Measurements from ENCODE around the gene OPCML.

Gene OPCML

DNA sequence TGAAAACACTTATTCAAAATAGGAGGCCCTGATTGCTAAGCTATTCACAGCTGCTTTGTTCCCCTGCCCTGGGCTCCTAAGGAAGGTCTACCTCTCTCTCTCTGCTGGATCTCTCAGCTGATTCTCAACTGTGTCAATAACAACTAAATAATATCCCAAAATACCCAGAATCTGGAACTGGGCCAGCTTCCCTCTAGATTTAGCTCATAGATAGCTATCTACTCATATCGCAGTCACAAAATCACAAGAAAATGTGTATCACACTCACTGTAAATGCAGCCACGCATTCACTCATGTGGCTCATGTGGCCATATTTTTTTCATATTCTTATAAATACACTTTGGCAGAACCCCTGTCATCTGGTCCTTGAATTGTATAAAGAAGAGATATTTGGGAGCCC lies 555.1 kb downstream of the OPCML start:
- TF ChIP-seq, protein P1, sequence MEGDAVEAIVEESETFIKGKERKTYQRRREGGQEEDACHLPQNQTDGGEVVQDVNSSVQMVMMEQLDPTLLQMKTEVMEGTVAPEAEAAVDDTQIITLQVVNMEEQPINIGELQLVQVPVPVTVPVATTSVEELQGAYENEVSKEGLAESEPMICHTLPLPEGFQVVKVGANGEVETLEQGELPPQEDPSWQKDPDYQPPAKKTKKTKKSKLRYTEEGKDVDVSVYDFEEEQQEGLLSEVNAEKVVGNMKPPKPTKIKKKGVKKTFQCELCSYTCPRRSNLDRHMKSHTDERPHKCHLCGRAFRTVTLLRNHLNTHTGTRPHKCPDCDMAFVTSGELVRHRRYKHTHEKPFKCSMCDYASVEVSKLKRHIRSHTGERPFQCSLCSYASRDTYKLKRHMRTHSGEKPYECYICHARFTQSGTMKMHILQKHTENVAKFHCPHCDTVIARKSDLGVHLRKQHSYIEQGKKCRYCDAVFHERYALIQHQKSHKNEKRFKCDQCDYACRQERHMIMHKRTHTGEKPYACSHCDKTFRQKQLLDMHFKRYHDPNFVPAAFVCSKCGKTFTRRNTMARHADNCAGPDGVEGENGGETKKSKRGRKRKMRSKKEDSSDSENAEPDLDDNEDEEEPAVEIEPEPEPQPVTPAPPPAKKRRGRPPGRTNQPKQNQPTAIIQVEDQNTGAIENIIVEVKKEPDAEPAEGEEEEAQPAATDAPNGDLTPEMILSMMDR (IDR thresholded peaks at IDR 0.05; ENCODE audit: borderline replicate concordance, insufficient read depth, low read depth, low read length), result no peak
- no peak overlapping the region for H3K4me3 ChIP-seq (ENCODE audit: low read depth, low read length)

- H3K4me3 ChIP-seq (ENCODE audit: low read depth, low read length), result no peak overlapping the region
- TF ChIP-seq, protein P1 (IDR thresholded peaks at IDR 0.05; ENCODE audit: borderline replicate concordance, insufficient read depth, low read depth, low read length), result no peak
Measured at GRCh38 chr11:132976115-132976514, 556.2 kb downstream of the OPCML start.

DNA sequence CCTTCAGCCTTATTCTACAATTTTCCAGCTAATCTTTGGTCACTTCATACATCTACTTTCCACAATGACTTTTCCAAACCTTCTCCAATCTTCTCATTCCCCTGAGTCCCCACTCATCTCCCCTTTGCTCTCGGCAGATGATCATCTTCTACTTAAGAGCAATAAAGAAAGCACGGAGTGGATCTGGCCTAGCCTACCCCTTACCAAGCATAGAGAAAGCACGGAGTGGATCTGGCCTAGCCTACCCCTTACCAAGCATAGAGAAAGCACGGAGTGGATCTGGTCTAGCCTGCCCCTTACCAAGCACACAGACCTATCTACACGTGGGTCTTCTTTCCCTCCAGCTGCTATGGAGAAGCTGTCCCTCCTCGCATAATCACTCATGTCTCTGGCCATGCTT lies 558.6 kb downstream of the OPCML start:
- H3K4me3 ChIP-seq (ENCODE audit: low read depth, low read length), result no peak overlapping the region
- TF ChIP-seq, protein P1 (IDR thresholded peaks at IDR 0.05; ENCODE audit: borderline replicate concordance, insufficient read depth, low read depth, low read length), result no peak

DNA sequence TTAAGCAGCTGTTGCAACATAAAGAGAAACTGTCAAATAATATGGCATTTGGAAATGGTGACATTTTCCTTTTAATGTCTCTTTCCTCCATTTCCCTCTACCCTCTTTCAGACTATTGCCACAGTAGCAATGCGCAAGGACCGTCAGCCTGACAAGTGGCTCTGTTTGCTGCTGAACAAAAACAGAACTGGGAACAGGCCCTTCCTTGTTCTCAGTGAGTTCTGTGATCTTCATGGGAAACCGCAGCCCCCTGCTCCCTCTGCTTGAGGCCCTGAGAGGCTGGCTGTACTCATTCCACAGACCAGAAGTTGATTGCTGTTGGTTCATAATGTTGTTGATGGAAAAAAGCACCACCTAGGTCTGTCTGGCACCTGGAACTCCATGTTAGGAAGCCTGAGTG lies 559.7 kb downstream of the OPCML start:
- TF ChIP-seq, protein P1 (IDR thresholded peaks at IDR 0.05; ENCODE audit: borderline replicate concordance, insufficient read depth, low read depth, low read length), result no peak
- no peak overlapping the region for H3K4me3 ChIP-seq (ENCODE audit: low read depth, low read length)

DNA sequence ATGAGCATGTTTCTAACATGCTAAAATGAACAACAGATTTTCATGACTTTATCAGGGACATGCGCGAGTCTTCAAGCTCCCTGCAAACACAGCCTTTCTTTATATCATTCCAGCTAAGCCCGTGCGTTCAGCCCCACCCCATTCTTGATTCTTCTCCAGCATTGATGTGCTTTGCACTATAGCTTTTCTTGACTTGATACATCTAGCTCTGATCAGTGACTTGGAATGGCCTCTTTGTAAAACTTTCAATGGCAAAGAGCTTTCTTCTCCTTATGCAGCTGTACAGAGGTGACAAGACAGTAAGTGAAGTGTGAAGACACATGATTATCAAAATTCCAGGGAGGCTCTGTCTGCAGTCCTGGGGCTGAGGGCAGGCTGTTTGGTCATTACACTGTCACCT lies 561.0 kb downstream of the OPCML start:
- no peak overlapping the region for H3K4me3 ChIP-seq (ENCODE audit: low read depth, low read length)
- TF ChIP-seq, protein P1 (IDR thresholded peaks at IDR 0.05; ENCODE audit: borderline replicate concordance, insufficient read depth, low read depth, low read length), result no peak

GRCh38 chr11:132969892-132970291 lies 562.4 kb downstream of the OPCML start:
- TF ChIP-seq, protein P1 (IDR thresholded peaks at IDR 0.05; ENCODE audit: borderline replicate concordance, insufficient read depth, low read depth, low read length), result no peak
- H3K4me3 ChIP-seq (ENCODE audit: low read depth, low read length), result no peak overlapping the region

DNA sequence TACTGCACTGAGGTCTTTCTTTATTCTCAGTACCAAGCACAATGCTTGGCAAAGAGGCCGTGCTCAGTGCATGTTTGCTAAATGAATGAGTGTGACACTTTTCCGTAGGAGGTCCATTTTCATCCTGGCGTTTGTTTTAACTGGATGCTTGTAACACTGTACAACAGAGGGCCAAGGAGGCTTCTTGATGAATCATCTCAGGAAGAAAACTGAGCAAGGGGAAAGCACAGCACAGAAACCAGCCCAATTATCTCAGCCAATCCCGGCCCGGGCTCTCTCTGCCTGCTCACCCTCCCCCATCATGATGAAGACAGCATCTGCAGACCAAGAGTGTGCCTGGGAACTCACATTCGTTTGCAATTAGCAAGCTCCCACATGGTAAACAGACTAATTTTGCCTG lies 570.3 kb downstream of the OPCML start:
- H3K4me3 ChIP-seq (ENCODE audit: low read depth, low read length), result no peak overlapping the region
- TF ChIP-seq, protein P1 (IDR thresholded peaks at IDR 0.05; ENCODE audit: borderline replicate concordance, insufficient read depth, low read depth, low read length), result no peak
